ENCODE data around the gene CEP112. TPM values are rescaled to one million over a fixed set of nuclear protein-coding genes. Genes with fewer than 3 reads are reported as not detected.
"Not testable (repeated sequence)": the region's sequence is repeated elsewhere in the genome, so short reads cannot be mapped to it uniquely, and the experiment has no call there.

Gene CEP112
- polyA plus RNA-seq, 1 donor, result 16.9 TPM

GRCh38 chr17:66085221-66085620 is 106.7 kb downstream of the CEP112 start:
- DNase-seq (ENCODE audit: low read depth), result no peak

- not testable (repeated sequence) for DNase-seq (ENCODE audit: low read depth)
Observed at GRCh38 chr17:66080670-66081069, 111.3 kb downstream of the CEP112 start.

GRCh38 chr17:66076546-66077190 is 115.3 kb downstream of the CEP112 start:
- DNase-seq (ENCODE audit: low read depth), result no peak

- DNase-seq (ENCODE audit: low read depth), result no peak
Observed at GRCh38 chr17:66073384-66073783, 118.5 kb downstream of the CEP112 start.

GRCh38 chr17:66063686-66064085 is 128.2 kb downstream of the CEP112 start:
- DNase-seq (ENCODE audit: low read depth), result no peak

- no peak for DNase-seq (ENCODE audit: low read depth)
Observed at GRCh38 chr17:66056148-66056547, 135.8 kb downstream of the CEP112 start.

- DNase-seq (ENCODE audit: low read depth), result no peak
Observed at GRCh38 chr17:66054242-66054641, 137.7 kb downstream of the CEP112 start.

- DNase-seq (ENCODE audit: low read depth), result no peak
Observed at GRCh38 chr17:66044083-66044482, 147.8 kb downstream of the CEP112 start.

- no peak for DNase-seq (ENCODE audit: low read depth)
Observed at GRCh38 chr17:66043419-66043818, 148.5 kb downstream of the CEP112 start.

- DNase-seq (ENCODE audit: low read depth), result no peak
Observed at GRCh38 chr17:66040402-66040801, 151.5 kb downstream of the CEP112 start.

- no peak for DNase-seq (ENCODE audit: low read depth)
Observed at GRCh38 chr17:66038125-66038524, 153.8 kb downstream of the CEP112 start.

GRCh38 chr17:66037221-66037620 is 154.7 kb downstream of the CEP112 start:
- no peak for DNase-seq (ENCODE audit: low read depth)

GRCh38 chr17:66032082-66032712 is 159.7 kb downstream of the CEP112 start:
- no peak for DNase-seq (ENCODE audit: low read depth)

GRCh38 chr17:66025551-66025950 is 166.4 kb downstream of the CEP112 start:
- no peak for DNase-seq (ENCODE audit: low read depth)

- no peak for DNase-seq (ENCODE audit: low read depth)
Observed at GRCh38 chr17:66021757-66022156, 170.2 kb downstream of the CEP112 start.

- no peak for DNase-seq (ENCODE audit: low read depth)
Observed at GRCh38 chr17:66018786-66019185, 173.1 kb downstream of the CEP112 start.

- no peak for DNase-seq (ENCODE audit: low read depth)
Observed at GRCh38 chr17:66016231-66016630, 175.7 kb downstream of the CEP112 start.

- DNase-seq (ENCODE audit: low read depth), result no peak
Observed at GRCh38 chr17:66008680-66009079, 183.3 kb downstream of the CEP112 start.

- no peak for DNase-seq (ENCODE audit: low read depth)
Observed at GRCh38 chr17:66006654-66007053, 185.3 kb downstream of the CEP112 start.

- no peak for DNase-seq (ENCODE audit: low read depth)
Observed at GRCh38 chr17:66002812-66003211, 189.1 kb downstream of the CEP112 start.

- DNase-seq (ENCODE audit: low read depth), result no peak
Observed at GRCh38 chr17:66002063-66002585, 189.8 kb downstream of the CEP112 start.

GRCh38 chr17:66000216-66000615 is 191.7 kb downstream of the CEP112 start:
- no peak for DNase-seq (ENCODE audit: low read depth)

GRCh38 chr17:65998675-65999074 is 193.3 kb downstream of the CEP112 start:
- DNase-seq (ENCODE audit: low read depth), result no peak

Measured in forelimb muscle (tissue), 1 donor.